ENCODE data around the gene CRBN. TPM values are rescaled to one million over a fixed set of nuclear protein-coding genes. Genes with fewer than 3 reads are reported as not detected.

Gene CRBN
- total RNA-seq, 4 donors from 2014 or later: 46.2 to 87.2 (median 56.5) TPM

GRCh38 chr3:3209714-3210113 lies 30.2 kb upstream of the CRBN start:
- no peak for DNase-seq (ENCODE audit: low spot score in 2 of 2)
- 77 to 85% methylated on average over 2 of the region's 2 CpGs for WGBS, 2 donors
- H3K4me3 ChIP-seq (ENCODE audit: low read depth, poor library complexity, severe bottlenecking): no peak overlapping the region
- intact Hi-C loops (cut with DNase I; ENCODE audit: low total_unique reads): no loop called here
- TF ChIP-seq CTCF (IDR thresholded peaks at IDR 0.05) (no peak), POLR2A (IDR thresholded peaks at IDR 0.05) (no peak)

GRCh38 chr3:3209057-3209456 lies 29.6 kb upstream of the CRBN start:
- no peak overlapping the region for H3K4me3 ChIP-seq (ENCODE audit: low read depth, poor library complexity, severe bottlenecking)
- 48 to 68% methylated on average over 1 of the region's 1 CpG for WGBS, 2 donors
- TF ChIP-seq POLR2A (IDR thresholded peaks at IDR 0.05) (no peak), CTCF (IDR thresholded peaks at IDR 0.05) (no peak)
- intact Hi-C loops (cut with DNase I; ENCODE audit: low total_unique reads): no loop called here
- DNase-seq (ENCODE audit: low spot score in 2 of 2): no peak

- TF ChIP-seq POLR2A (IDR thresholded peaks at IDR 0.05) (no peak), CTCF (IDR thresholded peaks at IDR 0.05) (no peak)
- WGBS, 2 donors: 72 to 73% methylated on average over 3 of the region's 3 CpGs
- intact Hi-C loops (cut with DNase I; ENCODE audit: low total_unique reads): loop anchor here (5.0 kb wide), 1 partner anchor 1071 kb away; no protein-coding TSS in a partner anchor
- no peak for DNase-seq (ENCODE audit: low spot score in 2 of 2)
- no peak overlapping the region for H3K4me3 ChIP-seq (ENCODE audit: low read depth, poor library complexity, severe bottlenecking)
These were observed 22.1 kb upstream of the CRBN start for GRCh38 chr3:3201611-3202010.

- peak in 1 of 2 donors; percentile 36 for DNase-seq (ENCODE audit: low spot score in 2 of 2)
- WGBS, 2 donors: 24 to 27% methylated on average over 7 of the region's 7 CpGs
- H3K4me3 ChIP-seq (ENCODE audit: low read depth, poor library complexity, severe bottlenecking): no peak overlapping the region
- TF ChIP-seq CTCF (IDR thresholded peaks at IDR 0.05) (peak in 1 of 3 donors; percentile 35), POLR2A (IDR thresholded peaks at IDR 0.05) (no peak)
- intact Hi-C loops (cut with DNase I; ENCODE audit: low total_unique reads): loop anchor here (5.0 kb wide), 1 partner anchor 1072 kb away; no protein-coding TSS in a partner anchor
These were observed 21.2 kb upstream of the CRBN start for GRCh38 chr3:3200632-3201212.

- TF ChIP-seq POLR2A (IDR thresholded peaks at IDR 0.05) (no peak), CTCF (IDR thresholded peaks at IDR 0.05) (no peak)
- 45 to 57% methylated on average over 2 of the region's 2 CpGs for WGBS, 2 donors
- intact Hi-C loops (cut with DNase I; ENCODE audit: low total_unique reads): no loop called here
- no peak for DNase-seq (ENCODE audit: low spot score in 2 of 2)
- H3K4me3 ChIP-seq (ENCODE audit: low read depth, poor library complexity, severe bottlenecking): no peak overlapping the region
These were observed 19.8 kb upstream of the CRBN start for GRCh38 chr3:3199306-3199705.
